NT2/D1 (cell line): ENCODE data around the gene NDUFAF4.

Source experiments
- SUZ12 ChIP-seq: IDR thresholded peaks from 2 replicates; pipeline ENCODE4 v1.6.1; 2011; ENCODE audit not compliant: insufficient read length, insufficient read depth; ENCODE audit errors: extremely low read depth
- YY1 ChIP-seq: IDR thresholded peaks from 2 replicates; pipeline ENCODE4 v1.6.1; 2011; ENCODE audit not compliant: insufficient read length, insufficient read depth
- ZNF274 ChIP-seq: IDR thresholded peaks from 2 replicates; pipeline ENCODE4 v1.6.1; 2011; ENCODE audit warnings: mild to moderate bottlenecking, low read depth, low read length

DNA sequence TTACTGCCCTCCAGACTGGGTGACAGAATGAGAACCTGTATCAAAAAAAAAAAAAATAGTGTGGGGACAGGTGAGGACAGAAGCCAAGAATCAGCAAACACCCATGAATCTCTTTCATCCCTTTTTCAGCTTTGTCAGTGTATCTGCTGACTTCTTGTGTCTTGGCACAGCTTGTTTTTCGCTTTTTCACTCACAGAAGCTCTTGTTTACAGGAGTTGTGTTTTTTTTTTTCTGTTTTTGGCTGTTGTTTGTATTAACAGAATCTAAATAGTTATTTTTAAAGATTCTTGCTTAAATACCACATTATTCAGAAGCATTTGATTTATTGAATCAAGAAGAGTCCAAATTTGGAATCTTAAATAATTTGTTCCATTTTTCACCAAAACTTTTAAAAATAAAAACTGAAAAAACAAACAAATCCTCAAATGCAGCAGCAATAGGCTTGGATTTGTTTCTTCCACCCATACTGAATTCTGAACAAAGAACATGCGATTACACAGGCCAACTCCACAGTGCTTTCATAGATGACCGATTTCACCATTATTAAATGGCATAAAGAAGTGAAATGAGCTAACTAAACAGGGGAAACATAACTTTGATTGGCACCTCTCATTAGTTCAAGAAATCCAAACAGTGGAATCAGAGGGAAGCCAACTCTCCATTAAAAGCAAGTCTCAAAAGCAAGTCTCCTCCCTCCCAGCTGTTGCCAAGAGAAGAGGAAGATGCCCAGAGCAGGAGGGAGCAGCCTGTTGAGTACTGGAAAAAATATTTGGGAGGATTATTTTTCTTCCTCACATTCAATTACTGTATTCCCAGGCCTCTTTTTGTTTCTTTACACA lies 33.3 kb downstream of the NDUFAF4 start:
- no peak for TF ChIP-seq ZNF274
- TF ChIP-seq YY1, result no peak
- TF ChIP-seq SUZ12, result no peak
